HG03108 (cell line): Measurements from ENCODE around the gene APBA2.

Experiments
- ATAC-seq: cut with Tn5 transposase; IDR thresholded peaks from one replicate; pipeline ENCODE4 v1.9.1; 2021; ENCODE audit warnings: moderate library complexity; ENCODE audit not compliant: unreplicated experiment

The APBA2 gene

GRCh38 chr15:28914046-28914445 is 28.3 kb downstream of the APBA2 start:
- ATAC-seq, result no peak

GRCh38 chr15:28914483-28915023 is 28.8 kb downstream of the APBA2 start:
- no peak for ATAC-seq

GRCh38 chr15:28915041-28915810 is 29.5 kb downstream of the APBA2 start:
- no peak for ATAC-seq

GRCh38 chr15:28915935-28916334 is 30.2 kb downstream of the APBA2 start:
- no peak for ATAC-seq

- no peak for ATAC-seq
Observed at GRCh38 chr15:28917791-28918140, 32.0 kb downstream of the APBA2 start.

GRCh38 chr15:28918141-28918983 is 32.6 kb downstream of the APBA2 start:
- ATAC-seq, result no peak

- ATAC-seq, result no peak
Observed at GRCh38 chr15:28919201-28919635, 33.4 kb downstream of the APBA2 start.

- no peak for ATAC-seq
Observed at GRCh38 chr15:28919679-28920655, 34.2 kb downstream of the APBA2 start.

GRCh38 chr15:28920781-28921331 is 35.1 kb downstream of the APBA2 start:
- no peak for ATAC-seq

- ATAC-seq, result no peak
Observed at GRCh38 chr15:28921336-28921735, 35.6 kb downstream of the APBA2 start.

GRCh38 chr15:28921919-28922706 is 36.3 kb downstream of the APBA2 start:
- ATAC-seq, result no peak

GRCh38 chr15:28922707-28923012 is 36.9 kb downstream of the APBA2 start:
- ATAC-seq, result no peak

GRCh38 chr15:28923726-28924280 is 38.0 kb downstream of the APBA2 start:
- no peak for ATAC-seq

- ATAC-seq, result no peak
Observed at GRCh38 chr15:28927043-28927442, 41.3 kb downstream of the APBA2 start.

GRCh38 chr15:28929200-28929599 is 43.4 kb downstream of the APBA2 start:
- no peak for ATAC-seq

- ATAC-seq, result no peak
Observed at GRCh38 chr15:28930011-28930410, 44.2 kb downstream of the APBA2 start.

- no peak for ATAC-seq
Observed at GRCh38 chr15:28930476-28931291, 44.9 kb downstream of the APBA2 start.

GRCh38 chr15:28931828-28932227 is 46.1 kb downstream of the APBA2 start:
- ATAC-seq, result no peak

GRCh38 chr15:28932361-28932760 is 46.6 kb downstream of the APBA2 start:
- no peak for ATAC-seq
